ENCODE measurements around the gene FAM120B. TPM values are rescaled to one million over a fixed set of nuclear protein-coding genes. Genes with fewer than 3 reads are reported as not detected.

The FAM120B gene
- total and polyA plus RNA-seq, 2 of the 4 experiments (the other 2 are of a cell fraction) = 15.3 to 28.0 TPM

DNA sequence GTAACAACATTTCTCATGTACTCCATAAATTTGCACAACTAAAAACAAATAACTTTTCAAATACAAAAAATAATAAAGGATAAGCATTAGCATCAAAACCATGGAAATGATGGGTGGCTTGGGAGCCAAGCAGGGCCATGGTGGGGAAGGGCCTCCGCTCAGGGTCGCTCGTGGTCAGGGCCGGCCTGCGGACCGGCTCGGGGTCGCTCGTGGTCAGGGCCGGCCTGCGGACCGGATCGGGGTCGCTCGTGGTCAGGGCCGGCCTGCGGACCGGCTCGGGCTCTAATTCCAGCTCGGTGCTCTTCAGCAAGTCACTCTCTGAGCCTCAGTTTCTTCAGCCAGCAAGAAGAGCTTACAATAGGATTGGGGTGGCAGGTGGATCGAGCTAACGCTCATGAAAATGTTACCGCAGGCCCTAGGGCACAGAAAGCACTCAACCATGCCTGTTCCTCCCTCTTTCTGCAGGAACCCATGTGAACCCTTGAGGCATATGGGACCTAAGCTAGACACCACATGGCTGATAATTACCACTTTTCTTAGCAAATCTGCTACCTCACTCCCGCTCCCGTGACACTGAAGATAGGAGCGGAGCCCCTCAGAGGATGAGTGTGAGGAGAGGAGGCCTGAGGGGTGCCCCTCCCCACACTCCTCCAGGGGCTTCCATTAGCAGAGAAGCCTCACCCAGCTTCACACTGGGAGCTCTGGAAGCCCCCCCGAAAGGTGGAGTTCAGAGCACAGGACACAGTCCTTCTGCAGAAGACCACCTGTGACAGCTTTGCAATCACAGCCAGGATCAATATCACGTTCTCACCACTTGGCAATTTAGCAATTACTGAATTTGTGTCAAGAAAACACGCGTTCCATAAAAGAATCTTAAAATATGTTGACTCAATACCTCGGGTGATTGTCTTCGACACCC is 143.5 kb downstream of the FAM120B start:
- 0 out of 2 replicates have a peak, but pooled peaks cover 3% of the 10 kb centered on the region for H3K9me1 ChIP-seq (ENCODE audit: insufficient read depth, low read length)
- H3K56ac ChIP-seq (ENCODE audit: extremely low read depth, insufficient read depth, low read length) = no peak overlapping the region
- H3K18ac ChIP-seq (ENCODE audit: low read depth, low read length) = no peak overlapping the region
- BruUV-seq (replicated peaks) = no TSS peak
- no peak for TF ChIP-seq CEBPB (IDR thresholded peaks at IDR 0.05; ENCODE audit: low read depth, low read length)
- TF ChIP-seq RAD21 (IDR thresholded peaks at IDR 0.05; ENCODE audit: low read length) = no peak
- TF ChIP-seq POLR2A (IDR thresholded peaks at IDR 0.05; ENCODE audit: low read depth, low read length) = no peak
- TF ChIP-seq, protein P1, sequence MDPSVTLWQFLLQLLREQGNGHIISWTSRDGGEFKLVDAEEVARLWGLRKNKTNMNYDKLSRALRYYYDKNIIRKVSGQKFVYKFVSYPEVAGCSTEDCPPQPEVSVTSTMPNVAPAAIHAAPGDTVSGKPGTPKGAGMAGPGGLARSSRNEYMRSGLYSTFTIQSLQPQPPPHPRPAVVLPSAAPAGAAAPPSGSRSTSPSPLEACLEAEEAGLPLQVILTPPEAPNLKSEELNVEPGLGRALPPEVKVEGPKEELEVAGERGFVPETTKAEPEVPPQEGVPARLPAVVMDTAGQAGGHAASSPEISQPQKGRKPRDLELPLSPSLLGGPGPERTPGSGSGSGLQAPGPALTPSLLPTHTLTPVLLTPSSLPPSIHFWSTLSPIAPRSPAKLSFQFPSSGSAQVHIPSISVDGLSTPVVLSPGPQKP (IDR thresholded peaks at IDR 0.05; ENCODE audit: borderline replicate concordance, low read depth, low read length) = no peak
- no peak for TF ChIP-seq RCOR1 (IDR thresholded peaks at IDR 0.05; ENCODE audit: insufficient replicate concordance, low read length)
- H3K14ac ChIP-seq (replicated peaks; ENCODE audit: low read depth, low read length) = no peak overlapping the region
- H3K4ac ChIP-seq (ENCODE audit: low read depth, low read length) = no peak overlapping the region
- DNase-seq = no peak
- no peaks in the 10 kb centered on the region for H4K20me1 ChIP-seq (ENCODE audit: insufficient read depth, low read length)
- H2BK15ac ChIP-seq (ENCODE audit: low read depth, low read length) = no peak overlapping the region
- H3K23ac ChIP-seq (ENCODE audit: low read depth, low read length) = no peak overlapping the region
- H3K4me3 ChIP-seq (ENCODE audit: insufficient read depth, low read depth, low read length) = no peak overlapping the region
- CTCF ChIA-PET = interaction anchor here (1.5 kb wide), 1 partner anchor 67 kb away, joined by 3 read pairs; no protein-coding TSS in a partner anchor
- WGBS, 2 experiments (ENCODE audit: extremely low coverage in 2 of 2, insufficient read length in 1 of 2) = 93% methylated on average over 16 of the region's 32 CpGs; no CpG with 5 or more reads in 1 of the 2 experiments
- no peak for ATAC-seq (ENCODE audit: low read depth)
- in situ Hi-C loops (cut with MboI; ENCODE audit: low sequenced_read_pairs) = no loop called here
- H3K9me3 ChIP-seq (ENCODE audit: control insufficient read depth, insufficient read depth, low read length) = no peaks in the 10 kb centered on the region; the same call in 1 of the 2 replicates
- H4K5ac ChIP-seq (ENCODE audit: low read depth, low read length) = no peak overlapping the region
- H4K91ac ChIP-seq (ENCODE audit: insufficient read depth, low read depth, low read length) = no peak overlapping the region
- no peak overlapping the region for H2BK5ac ChIP-seq (ENCODE audit: low read depth, low read length, poor library complexity, severe bottlenecking)
- intact Hi-C loops (cut with micrococcal nuclease) = no loop called here
- no peaks in the 10 kb centered on the region for H3K79me1 ChIP-seq (ENCODE audit: low read depth in 1 of 2, low read length in 2 of 2)
- peaks cover 2% of the 10 kb centered on the region; the same call in 1 of the 2 replicates for H3K27me3 ChIP-seq (ENCODE audit: control insufficient read depth, insufficient read depth, low read length)
- no peak overlapping the region for H2AK5ac ChIP-seq (ENCODE audit: low read depth, low read length)
- POLR2A ChIA-PET (ENCODE audit: unreplicated experiment) = no interaction called here
- H3K4me2 ChIP-seq (ENCODE audit: low read depth, low read length) = no peak overlapping the region
- dilution Hi-C loops (cut with HindIII; ENCODE audit: low sequenced_read_pairs, unreplicated experiment) = no loop called here
- H2AK9ac ChIP-seq (replicated peaks; ENCODE audit: low read depth, low read length, poor library complexity) = no peak overlapping the region
- H4K8ac ChIP-seq (ENCODE audit: low read depth in 2 of 2, low read length in 2 of 2) = no peak overlapping the region
- no peaks in the 10 kb centered on the region for H3K36me3 ChIP-seq (ENCODE audit: control insufficient read depth, insufficient read depth, low read length)
- no peak overlapping the region for H3K27ac ChIP-seq (ENCODE audit: insufficient read depth, low read length)
- no peak overlapping the region for H2AFZ ChIP-seq (replicated peaks; ENCODE audit: low read length, poor library complexity)
- H2BK120ac ChIP-seq (ENCODE audit: low read depth, low read length) = no peak overlapping the region
- no peaks in the 10 kb centered on the region for H3K4me1 ChIP-seq (ENCODE audit: control insufficient read depth, insufficient read depth, low read length)
- no peak overlapping the region for H2BK20ac ChIP-seq (ENCODE audit: low read depth, low read length)
- H3K9ac ChIP-seq (ENCODE audit: low read depth, low read length) = no peak overlapping the region
